K562 (cell line): ENCODE measurements around the gene SLC3A2. TPM values are rescaled to one million over a fixed set of nuclear protein-coding genes. Genes with fewer than 3 reads are reported as not detected.

ENCODE experiments used
- ATAC-seq: fragments of 200-7000 bp; cut with Tn5 transposase; 3 replicates; pipeline ENCODE4 v1.9.1; 2020; ENCODE audit warnings: moderate library complexity
- BruUV-seq: library from RNA; stranded (reverse); fragments of 400-500 nt; replicated peaks from 2 replicates; lab custom pipeline; 2021; lab: Mats Ljungman, UMichigan
- CTCF ChIA-PET: fragments of 300-600 bp; formaldehyde crosslinking; extraction: SDS; loops from one replicate; lab custom pipeline; 2021; ENCODE audit warnings: low intra/inter-chr PET ratio; lab: Yijun Ruan, JAX
- POLR2A ChIA-PET: fragments of 300-600, 350-650 bp; sonication (Branson Sonifier 250); formaldehyde crosslinking; extraction: SDS; loops from one replicate; lab custom pipeline; 2021; ENCODE audit warnings: antibody characterized with exemption, inconsistent platforms; lab: Yijun Ruan, JAX
- DNase-seq, 4 experiments: peaks; one replicate each; pipeline versions ENCODE4 v3.0.0 to v3.0.0-alpha.2; 2011 to 2018; ENCODE audit warnings: low spot score in 3 of 4, mixed read lengths in 3 of 4; ENCODE audit errors: extremely low read depth in 1 of 4
- FAIRE-seq: peaks from 2 replicates; lab custom pipeline; 2011; peaks lifted over from hg19 to GRCh38; lab: Jason Lieb, UNC
- H2AFZ ChIP-seq: 2 replicates; pipeline ENCODE4 v1.6.0; 2011; ENCODE audit warnings: low read depth, low read length, control low read depth, inconsistent platforms
- H3K27ac ChIP-seq: fragments of 200-600 bp; 3 replicates; pipeline ENCODE4 v1.8.0; 2011; ENCODE audit warnings: low read depth, mild to moderate bottlenecking, control low read depth, inconsistent platforms, low read length, moderate library complexity, mixed read lengths; ENCODE audit errors: extremely low read depth
- H3K27me3 ChIP-seq, 2 experiments: fragments of 300-600 bp in 1 of 2; 2 replicates in 1 of 2; 3 replicates in 1 of 2; pipeline versions ENCODE4 v1.6.0 to v1.8.0; 2011; ENCODE audit warnings: inconsistent platforms in 2 of 2, low read length in 2 of 2, mild to moderate bottlenecking in 1 of 2, mixed read lengths in 1 of 2, moderate library complexity in 1 of 2; ENCODE audit not compliant: control insufficient read depth in 2 of 2, insufficient read depth in 2 of 2
- H3K36me3 ChIP-seq: fragments of 300-600 bp; 3 replicates; pipeline ENCODE4 v1.8.0; 2011; ENCODE audit warnings: mild to moderate bottlenecking, low read length, inconsistent platforms; ENCODE audit not compliant: control insufficient read depth, insufficient read depth
- H3K4me1 ChIP-seq, 2 experiments: fragments of 200-600 bp in 1 of 2; replicated peaks in 1 of 2; 2 replicates in 1 of 2; 3 replicates in 1 of 2; pipeline versions ENCODE4 v1.5.1 to v1.8.0; 2011; ENCODE audit warnings: inconsistent platforms in 2 of 2, low read length in 2 of 2, mild to moderate bottlenecking in 1 of 2, mixed read lengths in 1 of 2, moderate library complexity in 1 of 2; ENCODE audit not compliant: control insufficient read depth in 2 of 2, insufficient read depth in 2 of 2
- H3K4me2 ChIP-seq: 2 replicates; pipeline ENCODE4 v1.6.1; 2011; ENCODE audit warnings: low read length, control low read depth, inconsistent platforms, mixed read lengths; ENCODE audit not compliant: insufficient read depth
- H3K4me3 ChIP-seq: fragments of 200-600 bp; sonication (generic), shearing (Covaris generic); 2 replicates; pipeline ENCODE4 v1.5.1; 2016; ENCODE audit warnings: control low read depth, inconsistent platforms
- H3K79me2 ChIP-seq: fragments of 200-600 bp; 3 replicates; pipeline ENCODE4 v1.8.0; 2011; ENCODE audit warnings: low read length, inconsistent platforms; ENCODE audit not compliant: control insufficient read depth, insufficient read depth
- H3K9ac ChIP-seq, 2 experiments: 2 replicates each; pipeline versions ENCODE4 v1.6.0 to v1.6.1; 2011; ENCODE audit warnings: low read depth in 2 of 2, low read length in 2 of 2, control low read depth in 1 of 2, inconsistent platforms in 1 of 2, mild to moderate bottlenecking in 1 of 2, mixed read lengths in 1 of 2; ENCODE audit not compliant: insufficient read depth in 1 of 2
- H3K9me1 ChIP-seq: one replicate; pipeline ENCODE4 v1.6.0; 2011; ENCODE audit warnings: inconsistent platforms, mild to moderate bottlenecking, low read length, moderate library complexity; ENCODE audit not compliant: control insufficient read depth, insufficient read depth
- H3K9me3 ChIP-seq: replicated peaks from 2 replicates; pipeline ENCODE4 v1.5.1; 2011; ENCODE audit warnings: low read depth, low read length, inconsistent platforms; ENCODE audit not compliant: control insufficient read depth, insufficient read depth
- H4K20me1 ChIP-seq: replicated peaks from 2 replicates; pipeline ENCODE4 v1.6.1; 2011; ENCODE audit warnings: low read length, inconsistent platforms, mixed read lengths; ENCODE audit not compliant: control insufficient read depth, insufficient read depth
- ATF4 ChIP-seq: fragments of 450-650 bp; formaldehyde crosslinking; IDR thresholded peaks from 2 replicates; pipeline ENCODE4 v1.4.0; 2022; ENCODE audit warnings: mild to moderate bottlenecking, moderate library complexity
- BRD9 ChIP-seq: fragments of 450-650 bp; IDR thresholded peaks from 2 replicates; pipeline ENCODE4 v1.6.1; 2018; ENCODE audit warnings: low read depth; ENCODE audit not compliant: partially characterized antibody
- IRF9 ChIP-seq: fragments of 450-650 bp; IDR thresholded peaks from 2 replicates; pipeline ENCODE4 v1.6.1; 2016; ENCODE audit warnings: missing biosample characterization, missing genetic modification characterization
- MCM7 ChIP-seq, 2 experiments: fragments of 450-650 bp; IDR thresholded peaks; 2 replicates each; pipeline ENCODE4 v1.6.1; 2016 to 2018
- MTA3 ChIP-seq: fragments of 450-650 bp; formaldehyde crosslinking; IDR thresholded peaks from 2 replicates; pipeline ENCODE4 v1.6.1; 2017; ENCODE audit warnings: mild to moderate bottlenecking, borderline replicate concordance
- POLR2AphosphoS5 ChIP-seq: IDR thresholded peaks from 2 replicates; pipeline ENCODE4 v1.6.1; 2011; ENCODE audit warnings: mild to moderate bottlenecking, low read depth, low read length, moderate library complexity; ENCODE audit not compliant: control insufficient read depth, insufficient read depth
- RBM25 ChIP-seq: fragments of 200-400 bp; formaldehyde crosslinking; IDR thresholded peaks from 2 replicates; pipeline ENCODE4 v1.6.1; 2018; ENCODE audit warnings: low read length, low read depth, moderate library complexity; ENCODE audit not compliant: severe bottlenecking
- SRF ChIP-seq, 2 experiments: fragments of 250-450, 450-650 bp in 1 of 2; sonication (Bioruptor Pico) in 1 of 2; sonication (generic) in 1 of 2; formaldehyde crosslinking; IDR thresholded peaks; 2 replicates each; pipeline versions ENCODE4 v1.5.0 to v1.5.1; 2020 to 2022; ENCODE audit warnings: mild to moderate bottlenecking in 1 of 2, missing genetic modification reagents in 1 of 2
- TCFL5 ChIP-seq: fragments of 250-450 bp; sonication (Bioruptor Pico); conservative IDR thresholded peaks from 2 replicates; pipeline ENCODE4 v1.6.1; 2021; ENCODE audit warnings: mild to moderate bottlenecking, moderate library complexity, matching md5 sums
- ZBTB33 ChIP-seq: sonication (generic); formaldehyde crosslinking; IDR thresholded peaks from 2 replicates; pipeline ENCODE4 v1.8.1; 2023; ENCODE audit warnings: mild to moderate bottlenecking, missing genetic modification reagents
- ZNF324 ChIP-seq: fragments of 250-450 bp; sonication (Bioruptor Pico); IDR thresholded peaks from 2 replicates; pipeline ENCODE4 v1.4.0; 2020; ENCODE audit warnings: mild to moderate bottlenecking
- WGBS: fragments of 100-300 bp; shearing (Covaris generic); methylation state at CpG from one replicate; pipeline ENCODE4 v1.1.6; 2016; ENCODE audit warnings: low coverage, mixed read lengths; ENCODE audit not compliant: insufficient coverage; ENCODE audit errors: missing lambda C conversion rate; 5-methylcytosine and 5-hydroxymethylcytosine counted together
- in situ Hi-C: fragments of 300-500 bp; cut with MboI; formaldehyde crosslinking; loops from 4 replicates; pipeline ENCODE4 v1.15.0; 2018; ENCODE audit warnings: inconsistent platforms, mixed read lengths
- intact Hi-C: fragments of 100-400 bp; cut with micrococcal nuclease; formaldehyde crosslinking; loops from 2 replicates; pipeline ENCODE4 v1.14.2; 2022
- polyA plus RNA-seq, 8 experiments: library from polyadenylated mRNA; depleted of rRNA in 4 of 8; stranded (reverse) in 5 of 8; unstranded in 3 of 8; fragments of >200 nt; fragmentation: Nextera tagmentation in 2 of 8; fragmentation: Illumina TruSeq in 1 of 8; extraction: Ambion mirVana in 2 of 8; extraction: Trizol in 1 of 8; gene quantifications; 2 replicates each; pipeline versions ENCODE4 v1.2.1 to v1.2.3, GENCODE V29; 2011 to 2014; ENCODE audit warnings: inconsistent platforms in 1 of 8, missing spikeins in 1 of 8
- total RNA-seq, 7 experiments: library from RNA; depleted of rRNA in 6 of 7; stranded (reverse); fragments of >200 nt in 6 of 7; fragmentation: Illumina TruSeq in 2 of 7; extraction: Trizol in 2 of 7; gene quantifications; 2 replicates each; pipeline versions ENCODE4 v1.2.1 to v1.2.3, GENCODE V29; 2011 to 2021; ENCODE audit warnings: low replicate concordance in 1 of 7

The SLC3A2 gene
- total and polyA plus RNA-seq, 9 of the 15 experiments (the other 6 are each of a cell fraction or from before 2014, with no cell fraction given), result 20.0 to 296 (median 214) TPM

GRCh38 chr11:62930157-62930556 is 49.5 kb downstream of the SLC3A2 start (continued):
- no peak for TF ChIP-seq IRF9
- TF ChIP-seq ZNF324 (CRISPR knock-in tag), result no peak
- no peak for TF ChIP-seq POLR2AphosphoS5
- no peak for TF ChIP-seq MTA3
- TF ChIP-seq, all 486 proteins: peak for 0

- ChIA-PET CTCF (interaction anchor here (0.7 kb wide), 1 partner anchor 1693 kb away, joined by 3 read pairs; no protein-coding TSS in a partner anchor), POLR2A (no interaction called here)
- H3K9ac ChIP-seq, result no peak overlapping the region
- intact Hi-C loops, result no loop called here
- no peak for TF ChIP-seq ZBTB33 (CRISPR knock-in tag)
- TF ChIP-seq RBM25, result peak; percentile 57
- no peak for TF ChIP-seq ATF4 (CRISPR knock-in tag)
- TF ChIP-seq BRD9, result no peak
- TF ChIP-seq TCFL5 (CRISPR knock-in tag), result no peak
- TF ChIP-seq MCM7 (IDR thresholded peaks at IDR 0.05), result no peak
- TF ChIP-seq SRF (CRISPR knock-in tag; IDR thresholded peaks at IDR 0.05), result no peak
- FAIRE-seq, result no peak
- peaks cover 4% of the 10 kb centered on the region; the same call in 1 of the 2 replicates for H4K20me1 ChIP-seq
- ATAC-seq, result no peak
- no TSS peak for BruUV-seq
- no peaks in the 10 kb centered on the region for H3K9me3 ChIP-seq
- 0% methylated on average over 1 of the region's 1 CpG for whole genome bisulfite sequencing
- in situ Hi-C loops, result no loop called here
- no peaks in the 10 kb centered on the region for H3K79me2 ChIP-seq
- no peak overlapping the region for H3K4me3 ChIP-seq
- no peaks in the 10 kb centered on the region for H3K36me3 ChIP-seq
- no peaks in the 10 kb centered on the region for H3K9me1 ChIP-seq
- H3K27ac ChIP-seq, result no peak overlapping the region
- no peak overlapping the region for H3K4me2 ChIP-seq
- no peak for DNase-seq
- H3K27me3 ChIP-seq, result peaks cover 18 to 68% of the 10 kb centered on the region in 2 experiments
- H3K4me1 ChIP-seq, result peaks cover 0 to 15% of the 10 kb centered on the region in 2 experiments; a peak in 2 of 5 replicates
- no peak overlapping the region for H2AFZ ChIP-seq
Observed at GRCh38 chr11:62930666-62931065, 50.0 kb downstream of the SLC3A2 start.
